Neural crest cell (in vitro differentiated cells): Measurements from ENCODE around the gene HSD17B12. TPM values are rescaled to one million over a fixed set of nuclear protein-coding genes. Genes with fewer than 3 reads are reported as not detected.

ENCODE experiments used
- DNase-seq: peaks from one replicate; pipeline ENCODE4 v3.0.0; 2021; ENCODE audit warnings: low read depth, mixed read lengths, low spot score
- H3K27ac Mint-ChIP-seq: one replicate; pipeline ENCODE4 v1.8.0; 2021; ENCODE audit warnings: mild to moderate bottlenecking, mixed read lengths; ENCODE audit not compliant: unreplicated experiment
- H3K27me3 Mint-ChIP-seq: 2 replicates; pipeline ENCODE4 v1.8.0; 2021; ENCODE audit warnings: low read depth, mild to moderate bottlenecking, mixed read lengths
- H3K36me3 Mint-ChIP-seq: 2 replicates; pipeline ENCODE4 v1.8.0; 2021; ENCODE audit warnings: low read depth, mild to moderate bottlenecking, mixed read lengths
- H3K4me1 Mint-ChIP-seq: 2 replicates; pipeline ENCODE4 v1.8.0; 2021; ENCODE audit warnings: mixed read lengths
- H3K4me3 Mint-ChIP-seq: one replicate; pipeline ENCODE4 v1.8.0; 2021; ENCODE audit warnings: mild to moderate bottlenecking, mixed read lengths
- H3K9me3 Mint-ChIP-seq: 2 replicates; pipeline ENCODE4 v1.8.0; 2021; ENCODE audit warnings: mixed read lengths
- total RNA-seq: library from RNA; stranded (reverse); gene quantifications from 2 replicates; pipeline ENCODE4 v1.2.1, GENCODE V29; 2021
- TF ChIP-seq, protein P1 (sequence below): fragments of 200-600 bp; sonication (generic); conservative IDR thresholded peaks from 2 replicates; pipeline ENCODE4 v1.5.0; 2021; ENCODE audit warnings: antibody characterized with exemption, mild to moderate bottlenecking

The HSD17B12 gene
- total RNA-seq, 1 donor from 2014 or later, result 116 TPM

DNA sequence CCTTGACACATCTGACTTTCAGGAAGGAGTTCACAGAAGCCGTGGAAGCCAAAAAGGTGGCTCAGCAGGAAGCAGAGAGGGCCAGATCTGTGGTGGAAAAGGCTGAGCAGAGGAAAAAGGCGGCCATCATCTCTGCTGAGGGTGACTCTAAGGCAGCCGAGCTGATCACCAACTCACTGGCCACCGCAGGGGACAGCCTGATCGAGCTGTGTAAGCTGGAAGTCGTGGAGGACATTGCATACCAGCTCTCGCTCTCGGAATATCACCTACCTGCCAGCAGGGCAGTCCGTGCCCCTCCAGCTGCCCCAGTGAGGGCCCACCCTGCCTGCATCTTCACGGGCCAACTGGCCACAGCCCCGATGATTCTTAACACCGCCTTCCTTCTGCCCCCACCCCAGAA is 53.7 kb downstream of the HSD17B12 start:
- Mint-ChIP-seq H3K4me3 (no peak overlapping the region), H3K27ac (no peak overlapping the region), H3K9me3 (peaks cover 3% of the 10 kb centered on the region), H3K36me3 (peaks cover 29% of the 10 kb centered on the region), H3K27me3 (no peaks in the 10 kb centered on the region), H3K4me1 (peaks cover 46% of the 10 kb centered on the region)
- TF ChIP-seq, protein P1, sequence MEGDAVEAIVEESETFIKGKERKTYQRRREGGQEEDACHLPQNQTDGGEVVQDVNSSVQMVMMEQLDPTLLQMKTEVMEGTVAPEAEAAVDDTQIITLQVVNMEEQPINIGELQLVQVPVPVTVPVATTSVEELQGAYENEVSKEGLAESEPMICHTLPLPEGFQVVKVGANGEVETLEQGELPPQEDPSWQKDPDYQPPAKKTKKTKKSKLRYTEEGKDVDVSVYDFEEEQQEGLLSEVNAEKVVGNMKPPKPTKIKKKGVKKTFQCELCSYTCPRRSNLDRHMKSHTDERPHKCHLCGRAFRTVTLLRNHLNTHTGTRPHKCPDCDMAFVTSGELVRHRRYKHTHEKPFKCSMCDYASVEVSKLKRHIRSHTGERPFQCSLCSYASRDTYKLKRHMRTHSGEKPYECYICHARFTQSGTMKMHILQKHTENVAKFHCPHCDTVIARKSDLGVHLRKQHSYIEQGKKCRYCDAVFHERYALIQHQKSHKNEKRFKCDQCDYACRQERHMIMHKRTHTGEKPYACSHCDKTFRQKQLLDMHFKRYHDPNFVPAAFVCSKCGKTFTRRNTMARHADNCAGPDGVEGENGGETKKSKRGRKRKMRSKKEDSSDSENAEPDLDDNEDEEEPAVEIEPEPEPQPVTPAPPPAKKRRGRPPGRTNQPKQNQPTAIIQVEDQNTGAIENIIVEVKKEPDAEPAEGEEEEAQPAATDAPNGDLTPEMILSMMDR, result no peak
- DNase-seq, result no peak

DNA sequence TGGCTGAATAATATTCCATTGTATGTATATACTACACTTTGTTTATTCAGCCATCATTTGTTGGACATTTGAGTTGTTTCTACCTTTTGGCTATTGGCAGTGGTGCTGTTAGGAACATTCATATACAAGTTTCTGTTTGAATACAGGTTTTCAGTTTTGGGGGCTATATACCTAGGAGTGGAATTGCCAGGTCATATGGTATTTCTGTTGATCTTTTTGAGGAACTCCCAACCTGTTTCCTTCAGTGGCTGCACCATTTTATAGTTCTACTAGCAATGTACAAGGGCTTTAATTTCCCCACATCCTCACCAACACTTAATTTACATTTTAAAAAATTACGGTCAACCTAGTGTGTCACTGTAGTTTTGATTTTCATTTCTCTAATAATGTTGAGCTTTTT is 54.6 kb downstream of the HSD17B12 start:
- H3K27me3 Mint-ChIP-seq, result no peaks in the 10 kb centered on the region
- H3K27ac Mint-ChIP-seq, result no peak overlapping the region
- H3K4me1 Mint-ChIP-seq, result peaks cover 53% of the 10 kb centered on the region
- peaks cover 34% of the 10 kb centered on the region for H3K36me3 Mint-ChIP-seq
- no peak overlapping the region for H3K4me3 Mint-ChIP-seq
- H3K9me3 Mint-ChIP-seq, result peaks cover 3% of the 10 kb centered on the region
- TF ChIP-seq, protein P1, result no peak
- DNase-seq, result no peak

DNA sequence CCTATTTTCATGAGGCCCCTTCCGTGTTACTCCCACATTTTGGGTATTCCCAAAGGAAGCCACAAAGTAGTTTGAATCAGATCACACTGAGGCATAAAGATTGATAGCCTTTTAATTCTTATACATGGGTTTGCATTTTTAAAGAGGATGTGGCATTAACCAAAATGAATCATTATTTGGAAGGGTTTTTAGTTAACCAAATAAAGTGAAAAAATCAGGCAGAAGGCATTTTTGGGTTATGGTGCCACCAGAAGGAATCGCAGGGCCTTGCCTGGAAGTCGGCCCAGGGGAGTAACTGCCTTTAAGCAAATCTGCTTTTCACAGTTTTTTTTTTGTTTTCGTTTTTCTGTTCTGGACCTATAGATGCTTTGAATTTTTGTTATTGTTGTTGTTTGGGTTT is 55.4 kb downstream of the HSD17B12 start:
- Mint-ChIP-seq H3K27ac (peak overlapping the region; percentile 98), H3K4me3 (peak overlapping the region; percentile 20), H3K4me1 (peaks cover 53% of the 10 kb centered on the region), H3K36me3 (peaks cover 34% of the 10 kb centered on the region), H3K27me3 (no peaks in the 10 kb centered on the region), H3K9me3 (peaks cover 3% of the 10 kb centered on the region)
- TF ChIP-seq, protein P1, result no peak
- DNase-seq, result no peak

DNA sequence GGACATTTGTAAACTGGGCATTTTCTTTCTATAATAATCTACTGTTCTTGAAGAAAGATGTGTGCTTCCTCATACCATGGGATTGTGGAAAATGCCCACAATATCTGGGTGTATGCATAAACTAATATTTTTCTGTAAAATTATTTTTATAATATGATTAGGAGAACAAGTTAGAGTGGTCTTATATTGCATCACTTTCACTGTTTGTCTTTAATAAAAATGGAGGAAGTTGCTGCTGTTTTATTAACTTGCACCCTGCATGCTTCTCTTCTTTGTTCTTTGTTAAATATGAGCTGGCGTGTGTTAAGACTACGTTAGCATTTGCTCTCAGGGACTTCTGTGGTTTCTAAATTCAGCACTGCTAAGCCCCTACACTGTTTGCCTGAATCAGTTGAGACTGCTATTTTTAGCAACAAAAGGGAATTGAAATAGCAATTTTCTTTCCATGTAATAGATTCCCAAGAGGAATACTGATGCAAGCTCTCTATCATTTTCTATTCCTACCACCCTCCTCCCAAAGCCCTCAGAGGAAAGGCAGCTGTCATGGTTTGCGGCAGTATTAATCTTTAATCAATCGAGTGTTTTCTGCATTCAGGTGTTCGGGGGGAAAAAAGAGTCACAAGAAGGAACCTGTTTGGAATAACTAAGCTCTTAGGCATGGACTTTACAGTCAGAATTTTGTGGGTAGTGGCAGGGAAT is 56.1 kb downstream of the HSD17B12 start:
- Mint-ChIP-seq H3K27me3 (no peaks in the 10 kb centered on the region), H3K4me1 (peaks cover 49% of the 10 kb centered on the region), H3K36me3 (peaks cover 32% of the 10 kb centered on the region), H3K27ac (peak overlapping the region; percentile 98), H3K9me3 (peaks cover 3% of the 10 kb centered on the region), H3K4me3 (peak overlapping the region; percentile 20)
- TF ChIP-seq, protein P1, result no peak
- DNase-seq, result no peak

DNA sequence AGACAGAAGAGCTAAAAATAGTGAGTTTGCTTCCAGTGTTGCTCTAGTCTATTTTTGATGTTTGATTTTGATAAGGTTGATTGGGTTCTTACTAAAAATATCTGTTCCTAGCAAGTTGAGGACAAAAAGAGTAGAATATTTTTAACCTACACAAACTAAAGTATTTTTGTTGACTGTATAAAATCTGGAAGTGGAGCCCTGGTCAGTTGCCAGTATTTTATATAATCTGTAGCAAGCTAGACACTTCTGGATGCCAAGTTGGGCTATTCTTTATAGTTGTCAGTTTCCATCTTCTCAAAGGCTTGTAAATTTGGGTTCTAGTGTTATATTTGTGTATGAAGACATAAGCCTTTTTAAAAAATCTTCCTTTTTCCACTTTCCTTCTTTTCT is 56.7 kb downstream of the HSD17B12 start:
- H3K4me3 Mint-ChIP-seq, result no peak overlapping the region
- peaks cover 31% of the 10 kb centered on the region for H3K36me3 Mint-ChIP-seq
- DNase-seq, result no peak
- H3K9me3 Mint-ChIP-seq, result peaks cover 3% of the 10 kb centered on the region
- no peaks in the 10 kb centered on the region for H3K27me3 Mint-ChIP-seq
- TF ChIP-seq, protein P1, result no peak
- peaks cover 44% of the 10 kb centered on the region for H3K4me1 Mint-ChIP-seq
- no peak overlapping the region for H3K27ac Mint-ChIP-seq
